Activated B cell treated with CpG ODN at 0.5 μM for 24 hours (primary cell): ENCODE data around the gene FBXW7. TPM values are rescaled to one million over a fixed set of nuclear protein-coding genes. Genes with fewer than 3 reads are reported as not detected.

Experiments used
- ATAC-seq: fragments of 200-7000 bp; cut with Tn5 transposase; one replicate; pipeline ENCODE4 v1.10.0; 2021; ENCODE audit warnings: low read depth, mild to moderate bottlenecking, moderate library complexity
- CTCF ChIA-PET: fragments of 350-600 bp; sonication (Branson Sonifier 250); formaldehyde crosslinking; loops from one replicate; lab custom pipeline; 2021; ENCODE audit warnings: antibody characterized with exemption; lab: Charles Lee
- POLR2A ChIA-PET: fragments of 350-600 bp; sonication (Branson Sonifier 250); formaldehyde crosslinking; loops from one replicate; lab custom pipeline; 2021; ENCODE audit warnings: antibody characterized with exemption; lab: Charles Lee
- DNase-seq: peaks from one replicate; pipeline ENCODE4 v3.0.0; 2022
- H3K27ac Mint-ChIP-seq: one replicate; pipeline ENCODE4 v1.8.0; 2020; ENCODE audit warnings: mixed read lengths
- H3K27me3 Mint-ChIP-seq: one replicate; pipeline ENCODE4 v1.8.0; 2021; ENCODE audit warnings: mixed read lengths
- H3K36me3 Mint-ChIP-seq: one replicate; pipeline ENCODE4 v1.8.0; 2021; ENCODE audit warnings: low read depth, mixed read lengths
- H3K4me1 Mint-ChIP-seq: one replicate; pipeline ENCODE4 v1.8.0; 2021; ENCODE audit warnings: mixed read lengths
- H3K4me3 Mint-ChIP-seq: one replicate; pipeline ENCODE4 v1.8.0; 2020; ENCODE audit warnings: mild to moderate bottlenecking, mixed read lengths
- H3K9me3 Mint-ChIP-seq: one replicate; pipeline ENCODE4 v1.8.0; 2020; ENCODE audit warnings: mixed read lengths
- CTCF ChIP-seq: fragments of 200-600 bp; IDR thresholded peaks from one replicate; pipeline ENCODE4 v1.8.0; 2022; ENCODE audit warnings: antibody characterized with exemption, mild to moderate bottlenecking
- intact Hi-C: fragments of 100-400 bp; cut with micrococcal nuclease; formaldehyde crosslinking; loops from one replicate; pipeline ENCODE4 v1.15.1; 2024
- total RNA-seq: library from RNA; stranded (reverse); gene quantifications from 2 replicates; pipeline ENCODE4 v1.2.3, GENCODE V29; 2022

Gene FBXW7
- total RNA-seq, 1 donor from 2014 or later, result 96.5 TPM

GRCh38 chr4:152500275-152500674 is 35.6 kb downstream of the FBXW7 start:
- ATAC-seq (no peak), DNase-seq (no peak)
- Mint-ChIP-seq H3K9me3 (no peaks in the 10 kb centered on the region), H3K27ac (peak overlapping the region; percentile 83), H3K36me3 (no peaks in the 10 kb centered on the region), H3K27me3 (no peaks in the 10 kb centered on the region), H3K4me1 (peaks cover 29% of the 10 kb centered on the region), H3K4me3 (no peak overlapping the region)
- no peak for TF ChIP-seq CTCF
- intact Hi-C loops, result loop anchor here (5.0 kb wide), 2 partner anchors 52 to 93 kb away; no protein-coding TSS in a partner anchor
- ChIA-PET POLR2A (interaction anchor here (1.0 to 3.4 kb wide), 3 partner anchors 36 to 78 kb away, joined by 3 to 53 read pairs (median 5); partner anchors contain the start of gene FBXW7), CTCF (interaction anchor here (0.6 to 8.4 kb wide), 14 partner anchors 9 to 235 kb away, joined by 3 to 143 read pairs (median 4); no protein-coding TSS in a partner anchor)

- Mint-ChIP-seq H3K4me3 (no peak overlapping the region), H3K36me3 (no peaks in the 10 kb centered on the region), H3K9me3 (no peaks in the 10 kb centered on the region), H3K27me3 (no peaks in the 10 kb centered on the region), H3K4me1 (peaks cover 29% of the 10 kb centered on the region), H3K27ac (peak overlapping the region; percentile 37)
- ChIA-PET CTCF (interaction anchor here (1.0 to 8.4 kb wide), 9 partner anchors 13 to 628 kb away, joined by 3 to 143 read pairs (median 4); no protein-coding TSS in a partner anchor), POLR2A (interaction anchor here (0.9 to 1.7 kb wide), 2 partner anchors 32 to 36 kb away, joined by 3 to 4 read pairs; partner anchors contain the start of gene FBXW7)
- no peak for TF ChIP-seq CTCF
- no peak for ATAC-seq
- DNase-seq, result no peak
- intact Hi-C loops, result no loop called here
Measured at GRCh38 chr4:152499344-152499743, 36.5 kb downstream of the FBXW7 start.

- ChIA-PET POLR2A (no interaction called here), CTCF (no interaction called here)
- Mint-ChIP-seq H3K27ac (no peak overlapping the region), H3K4me1 (peaks cover 15% of the 10 kb centered on the region), H3K9me3 (no peaks in the 10 kb centered on the region), H3K4me3 (no peak overlapping the region), H3K27me3 (no peaks in the 10 kb centered on the region), H3K36me3 (peaks cover 12% of the 10 kb centered on the region)
- DNase-seq, result no peak
- intact Hi-C loops, result no loop called here
- no peak for ATAC-seq
- TF ChIP-seq CTCF, result no peak
Measured at GRCh38 chr4:152494020-152494419, 41.9 kb downstream of the FBXW7 start.

GRCh38 chr4:152488246-152488645 is 47.6 kb downstream of the FBXW7 start:
- Mint-ChIP-seq H3K4me3 (no peak overlapping the region), H3K36me3 (peaks cover 6% of the 10 kb centered on the region), H3K27me3 (no peaks in the 10 kb centered on the region), H3K4me1 (peaks cover 45% of the 10 kb centered on the region), H3K9me3 (no peaks in the 10 kb centered on the region), H3K27ac (no peak overlapping the region)
- ChIA-PET CTCF (no interaction called here), POLR2A (no interaction called here)
- no peak for TF ChIP-seq CTCF
- intact Hi-C loops, result no loop called here
- ATAC-seq (no peak), DNase-seq (no peak)

- H3K9me3 Mint-ChIP-seq, result no peaks in the 10 kb centered on the region
- H3K4me3 Mint-ChIP-seq, result no peak overlapping the region
- H3K4me1 Mint-ChIP-seq, result peaks cover 45% of the 10 kb centered on the region
- DNase-seq (no peak), ATAC-seq (no peak)
- no peak overlapping the region for H3K27ac Mint-ChIP-seq
- ChIA-PET CTCF (interaction anchor here (1.2 to 1.9 kb wide), 3 partner anchors 12 to 152 kb away, joined by 4 to 8 read pairs (median 5); no protein-coding TSS in a partner anchor), POLR2A (interaction anchor here (1.3 kb wide), 1 partner anchor 49 kb away, joined by 3 read pairs; the partner anchor contains the start of gene FBXW7)
- no peaks in the 10 kb centered on the region for H3K27me3 Mint-ChIP-seq
- H3K36me3 Mint-ChIP-seq, result peaks cover 12% of the 10 kb centered on the region
- TF ChIP-seq CTCF, result no peak
- intact Hi-C loops, result no loop called here
Measured at GRCh38 chr4:152486429-152487389, 49.2 kb downstream of the FBXW7 start.
